Hindlimb muscle (tissue), 1 donor: ENCODE measurements around the gene SMKR1. TPM values are rescaled to one million over a fixed set of nuclear protein-coding genes. Genes with fewer than 3 reads are reported as not detected.
"Not testable (repeated sequence)": the region's sequence is repeated elsewhere in the genome, so short reads cannot be mapped to it uniquely, and the experiment has no call there.

Experiments used
- DNase-seq: peaks from one replicate; pipeline ENCODE4 v3.0.0-alpha.2; 2013
- polyA plus RNA-seq: library from polyadenylated mRNA; unstranded; fragments of 120-200 nt; gene quantifications from one replicate; pipeline ENCODE4 v1.2.1, GENCODE V29; 2013; ENCODE audit not compliant: insufficient read length

Gene SMKR1
- polyA plus RNA-seq, 1 donor, result not detected

DNA sequence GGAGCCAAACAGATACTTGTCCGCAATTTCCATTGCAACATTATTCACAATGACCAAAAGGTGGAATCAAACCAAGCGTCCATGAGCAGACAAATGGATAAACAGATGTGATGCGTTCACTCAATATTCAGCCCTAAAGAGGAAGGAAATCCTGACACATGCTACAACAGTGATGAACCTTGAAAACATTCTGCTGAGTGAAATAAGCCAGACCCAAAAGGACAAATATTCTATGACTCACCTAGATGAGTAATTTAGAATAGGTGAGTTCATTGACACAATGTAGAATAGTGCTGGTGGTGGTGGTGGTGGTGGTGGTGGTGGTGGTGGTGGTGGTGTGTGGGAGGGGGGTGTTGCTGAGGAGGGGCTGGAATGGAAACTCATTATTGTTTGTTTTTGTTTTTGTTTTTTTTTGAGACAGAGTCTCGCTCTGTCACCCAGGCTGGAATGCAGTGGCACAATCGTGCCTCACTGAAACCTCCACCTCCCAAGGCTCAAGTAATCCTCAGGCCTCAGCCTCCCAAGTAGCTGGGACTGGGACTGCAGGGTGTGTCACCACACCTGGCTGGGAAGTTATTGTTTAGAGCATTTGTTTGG is 28.6 kb downstream of the SMKR1 start:
- DNase-seq, result peak; percentile 14

DNA sequence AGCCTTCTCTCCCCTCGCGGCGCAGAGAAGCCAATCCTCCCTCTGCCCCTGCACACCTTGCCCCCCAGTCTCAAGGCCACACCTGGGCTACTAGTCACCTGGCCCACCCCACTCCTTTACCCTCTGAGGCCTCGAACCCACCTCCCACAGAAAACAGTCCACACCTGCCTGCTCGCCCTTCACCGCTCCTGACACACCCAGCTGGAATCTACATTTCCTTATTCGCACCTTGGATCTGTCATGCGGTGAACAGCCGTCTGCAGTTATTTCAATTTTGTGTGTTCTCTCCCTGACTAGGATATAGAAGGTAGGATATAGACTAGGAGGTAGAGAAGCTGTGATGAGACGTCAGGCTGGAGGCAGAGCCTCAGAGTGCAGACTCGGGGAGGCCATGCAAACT is 29.4 kb downstream of the SMKR1 start:
- no peak for DNase-seq

DNA sequence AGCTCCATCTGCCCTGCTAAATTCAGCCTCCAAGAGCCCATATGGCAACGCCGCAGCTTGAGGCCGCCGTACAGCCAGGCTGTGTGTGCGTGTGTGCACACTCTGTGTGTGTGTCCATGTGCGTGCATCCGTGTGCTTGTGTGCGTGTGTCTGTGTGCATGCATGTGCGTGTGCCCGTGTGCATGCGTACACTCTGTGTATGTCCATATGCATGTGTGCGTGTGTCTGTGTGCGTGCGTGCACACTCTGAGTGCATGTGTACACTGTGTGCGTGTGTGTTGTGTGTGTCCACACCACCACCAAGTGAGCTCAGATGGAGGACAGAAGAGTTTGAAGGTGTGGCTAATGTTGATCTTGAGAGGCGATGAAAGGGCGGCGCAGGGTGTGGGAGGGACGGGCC is 30.0 kb downstream of the SMKR1 start:
- DNase-seq, result no peak

DNA sequence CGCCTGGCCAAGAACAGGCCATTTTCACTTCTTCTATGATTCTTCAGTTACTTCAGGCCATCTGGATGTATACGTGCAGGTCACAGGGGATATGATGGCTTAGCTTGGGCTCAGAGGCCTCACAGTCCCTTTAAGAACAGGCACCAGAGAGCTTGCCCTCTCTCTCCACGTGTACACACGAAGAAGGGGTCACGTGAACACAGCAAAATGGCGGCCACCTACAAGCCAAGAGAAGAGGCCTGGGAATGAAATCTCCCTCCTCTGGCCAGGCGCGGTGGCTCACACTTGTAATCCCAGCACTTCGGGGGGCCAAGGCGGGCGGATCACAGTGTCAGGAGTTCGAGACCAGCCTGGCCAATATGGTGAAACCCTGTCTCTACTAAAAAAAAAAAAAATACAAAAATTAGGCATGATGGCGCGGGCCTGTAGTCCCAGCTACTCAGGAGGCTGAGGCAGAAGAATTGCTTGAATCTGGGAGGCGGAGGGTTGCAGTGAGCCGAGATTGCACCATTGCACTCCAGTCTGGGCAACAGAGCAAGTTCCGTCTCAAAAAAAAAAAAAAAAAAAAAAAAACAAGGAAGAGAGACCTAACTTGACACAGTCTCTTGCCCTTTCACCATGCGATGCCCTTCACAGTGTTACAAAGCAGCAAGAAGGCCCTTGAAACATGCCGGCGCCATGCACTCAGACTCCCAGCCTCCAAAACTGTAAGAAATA is 32.4 kb downstream of the SMKR1 start:
- DNase-seq, result not testable (repeated sequence)

DNA sequence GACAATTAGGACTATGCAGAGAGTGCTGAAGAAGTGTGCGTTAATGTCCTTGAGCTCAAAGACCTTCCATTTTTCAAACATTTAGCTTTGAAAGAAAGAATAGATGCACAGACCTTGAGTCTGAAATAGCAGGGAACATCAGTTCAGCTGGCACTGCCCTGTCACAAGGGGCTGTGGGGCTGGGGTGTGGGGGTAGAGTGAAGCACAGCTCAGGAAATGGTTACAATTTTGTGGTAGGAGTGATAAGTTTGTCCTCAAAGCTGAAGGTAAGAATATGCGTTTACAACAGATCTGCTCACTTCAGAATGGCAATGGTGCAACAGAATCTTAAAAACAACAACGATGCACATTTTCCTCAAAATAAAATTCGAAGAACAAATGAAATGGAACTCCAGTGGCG is 33.6 kb downstream of the SMKR1 start:
- no peak for DNase-seq

DNA sequence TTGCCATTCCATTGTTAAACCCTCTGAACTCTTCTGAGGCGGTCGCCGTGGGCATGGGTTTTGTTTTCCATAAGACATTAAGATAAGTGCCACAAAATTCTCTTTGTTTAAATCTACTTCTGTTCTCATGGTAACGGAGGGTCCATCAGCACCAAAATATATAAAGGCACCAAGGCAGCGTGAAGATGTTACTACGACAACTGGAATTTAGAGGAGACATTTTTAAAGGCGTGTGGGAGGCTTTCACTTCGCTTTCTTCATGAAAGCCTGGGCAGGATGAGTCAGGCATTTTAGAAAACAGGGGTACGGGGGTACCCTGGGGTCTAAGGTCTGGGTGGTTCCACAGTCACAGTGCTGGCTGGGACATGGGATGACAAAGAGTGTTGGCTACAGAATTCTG is 34.0 kb downstream of the SMKR1 start:
- DNase-seq, result no peak

DNA sequence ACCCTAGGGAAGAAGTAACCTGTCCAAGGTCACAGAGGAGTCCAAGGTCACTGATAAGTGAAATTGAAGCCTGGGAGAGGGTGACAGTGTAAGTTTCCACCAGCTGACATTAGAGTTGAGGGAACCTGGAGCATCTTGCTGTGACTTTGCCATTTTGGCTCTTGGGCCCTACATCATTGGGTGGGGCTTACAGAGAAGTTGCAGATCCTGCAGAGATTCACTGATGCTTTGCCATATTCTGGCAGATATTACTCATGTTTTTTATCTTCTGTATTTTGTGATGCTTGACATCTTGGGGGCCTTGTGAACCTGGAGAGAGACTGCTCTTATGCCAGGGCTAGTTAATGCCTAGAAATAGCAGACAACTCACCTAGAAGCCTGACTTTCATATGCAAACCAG is 36.5 kb downstream of the SMKR1 start:
- DNase-seq, result no peak

DNA sequence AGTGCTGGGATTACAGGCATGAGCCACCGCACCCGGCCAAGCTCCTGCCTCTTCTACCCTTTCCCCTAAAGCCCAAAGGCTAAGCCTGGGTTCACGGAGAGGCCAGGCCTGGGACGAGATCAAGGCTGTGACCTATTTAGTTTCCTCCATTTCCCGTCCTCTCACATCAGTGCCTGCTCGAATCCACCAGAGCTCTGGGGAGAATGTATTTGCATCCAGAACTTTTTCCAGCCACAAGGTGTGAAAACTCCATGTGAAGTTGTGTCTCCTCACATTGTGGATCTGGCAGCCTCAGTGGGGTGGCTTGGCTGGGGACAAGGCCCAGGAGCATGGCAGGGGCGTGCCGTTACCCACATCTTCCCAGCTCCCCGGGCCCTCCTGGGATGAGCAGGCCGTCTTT is 38.0 kb downstream of the SMKR1 start:
- no peak for DNase-seq

DNA sequence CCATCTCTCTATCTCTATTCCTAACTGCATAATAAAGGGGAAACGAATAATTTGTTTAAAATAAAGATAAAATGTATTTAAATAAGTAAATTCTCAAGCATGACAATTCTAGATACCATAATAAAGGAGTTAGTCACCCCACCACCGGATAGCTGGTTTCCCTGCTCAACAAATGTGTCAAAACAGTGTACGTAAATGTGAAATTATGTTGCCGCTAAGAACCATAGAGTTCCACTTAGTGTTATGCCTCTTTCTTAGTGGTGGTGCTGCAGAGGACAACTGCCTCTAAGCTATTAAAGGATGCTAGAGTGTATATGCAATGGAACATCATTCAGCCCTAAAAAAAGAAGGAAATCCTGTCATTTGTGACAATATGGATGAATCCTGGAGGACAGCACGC is 42.4 kb downstream of the SMKR1 start:
- DNase-seq, result no peak

DNA sequence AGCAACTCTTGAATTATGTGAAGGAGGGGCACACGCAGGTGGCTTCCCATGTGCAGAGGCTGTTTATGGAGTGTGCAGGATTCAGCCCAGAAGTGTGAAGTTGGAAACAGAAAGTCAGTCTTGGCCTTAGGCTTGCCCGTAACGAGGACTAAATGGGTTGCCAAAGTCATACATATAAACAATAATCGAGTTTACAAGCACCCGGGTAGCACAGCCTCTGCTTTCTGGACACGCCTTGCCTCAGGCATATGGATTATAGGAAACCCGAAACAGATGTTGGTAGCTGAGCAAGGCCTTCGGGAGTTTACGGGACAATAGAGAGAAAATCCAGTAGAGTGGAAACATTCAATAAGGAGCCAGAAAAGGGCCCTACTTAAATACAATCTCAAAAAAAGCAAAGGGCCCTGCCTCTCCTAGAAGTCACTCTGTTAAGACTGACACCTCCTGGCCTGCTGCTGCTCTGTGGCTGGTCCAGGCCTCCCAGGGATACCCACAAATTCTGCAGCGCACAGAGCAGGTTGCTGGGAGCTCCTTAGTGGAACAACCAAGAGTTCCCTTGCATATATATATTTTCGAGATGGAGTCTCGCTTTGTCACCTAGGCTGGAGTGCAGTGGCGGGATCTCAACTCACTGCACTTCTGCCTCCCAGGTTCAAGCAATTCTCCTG is 48.5 kb downstream of the SMKR1 start:
- DNase-seq, result peak; percentile 56

DNA sequence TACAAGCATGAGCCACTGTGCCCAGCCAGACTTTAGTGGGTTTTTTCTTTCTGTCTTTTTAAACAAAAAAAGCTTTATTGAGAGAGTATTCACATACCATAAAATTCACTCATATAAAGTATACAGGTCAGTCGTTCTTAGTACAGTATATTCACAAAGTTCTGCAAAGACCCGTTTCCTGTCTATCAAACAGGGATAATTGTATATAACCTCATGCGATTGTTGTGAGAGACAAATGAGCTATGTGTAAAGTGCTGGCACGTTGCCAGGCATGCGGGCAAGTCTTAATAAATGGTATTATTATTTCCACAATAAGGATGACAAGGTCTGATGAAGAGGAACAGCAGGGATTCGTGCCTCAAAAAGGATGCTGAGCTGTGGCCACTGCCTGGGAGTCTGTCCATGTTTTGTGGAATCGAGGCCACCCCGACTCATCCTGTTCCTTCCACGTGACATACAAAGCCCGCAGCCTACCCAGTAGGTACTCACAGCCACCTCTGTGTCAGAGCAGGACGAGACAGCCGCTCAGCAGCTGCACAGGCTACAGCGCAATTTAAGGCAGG is 51.6 kb downstream of the SMKR1 start:
- DNase-seq, result no peak

DNA sequence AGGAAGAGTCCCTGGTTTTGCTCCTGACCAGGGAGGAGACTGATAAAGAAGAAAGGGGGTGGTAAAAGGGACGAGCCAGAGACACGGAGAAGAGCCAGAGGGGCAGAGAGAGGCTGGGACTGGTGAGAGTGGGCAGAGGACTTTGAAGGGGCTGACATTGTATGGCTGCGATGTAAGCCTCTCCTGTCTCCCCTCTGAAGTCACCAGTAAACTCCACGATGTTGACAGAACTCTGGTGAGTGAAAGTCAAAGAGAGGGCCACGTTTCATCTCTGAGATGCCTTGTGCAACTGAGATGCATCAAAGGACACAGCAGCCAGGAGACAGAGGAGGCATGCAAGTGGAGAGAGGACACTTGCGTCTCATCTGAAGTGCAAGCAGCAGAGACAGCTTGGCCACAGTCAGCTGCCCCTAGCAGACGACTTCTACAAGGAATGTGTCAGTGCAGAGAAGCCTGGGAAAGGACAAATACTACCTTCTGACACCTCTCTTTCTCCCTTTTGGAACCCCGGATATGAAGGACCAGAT is 54.3 kb downstream of the SMKR1 start:
- DNase-seq, result no peak

DNA sequence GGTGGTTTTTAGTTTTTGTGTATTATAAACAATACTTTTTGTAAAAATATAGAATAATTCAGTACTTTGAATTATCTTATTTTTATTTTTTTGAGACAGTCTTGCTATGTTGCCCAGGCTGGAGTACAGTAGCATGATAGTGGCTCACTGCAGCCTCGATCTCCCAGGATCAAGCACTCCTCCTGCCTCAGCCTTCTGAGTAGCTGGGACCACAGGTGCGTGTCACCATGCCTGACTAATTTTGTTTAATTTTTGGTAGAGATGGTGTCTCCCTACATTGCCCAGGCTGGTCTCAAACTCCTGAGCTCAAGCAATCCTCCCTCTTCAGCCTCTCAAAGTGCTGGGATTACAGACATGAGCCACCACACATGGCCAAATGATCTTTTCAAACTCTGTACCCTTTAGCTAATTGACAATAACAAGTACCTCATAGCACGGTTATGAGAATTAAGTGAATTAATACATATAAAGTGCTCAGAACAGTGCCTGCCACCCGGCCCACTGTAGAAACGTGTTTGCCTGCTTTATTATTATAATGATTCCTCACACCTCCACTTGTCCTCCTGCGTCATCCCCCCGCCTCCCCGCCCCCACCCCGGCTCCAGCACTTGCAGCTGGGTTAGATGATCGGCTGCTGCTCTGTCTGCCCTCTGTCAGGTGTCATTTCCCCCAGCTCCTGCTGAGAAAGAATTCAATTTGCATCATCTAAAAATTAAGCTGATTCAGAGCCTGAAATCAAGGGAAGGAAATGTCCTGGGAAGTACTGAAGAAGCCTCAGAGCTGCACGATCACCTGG is 55.6 kb downstream of the SMKR1 start:
- no peak for DNase-seq

DNA sequence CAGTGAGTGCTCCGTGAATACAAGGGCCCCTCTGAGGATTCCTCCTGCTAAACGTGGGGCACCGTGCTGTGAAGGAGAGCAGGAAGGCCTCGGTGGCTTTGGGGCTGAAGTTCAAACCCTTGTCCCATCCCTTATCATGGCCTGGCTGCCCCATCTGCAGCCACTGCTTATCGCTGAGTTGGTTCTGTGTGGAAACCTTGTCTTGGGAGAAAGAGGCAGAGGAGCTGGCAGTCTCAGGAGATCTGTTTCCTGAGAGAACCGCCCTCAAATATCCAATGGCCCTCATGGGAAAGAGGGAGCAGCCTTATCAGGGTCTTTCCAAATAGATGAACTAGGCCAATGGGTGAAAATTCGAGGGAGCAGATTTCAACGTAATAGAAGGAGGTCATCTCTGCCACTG is 57.2 kb downstream of the SMKR1 start:
- no peak for DNase-seq

DNA sequence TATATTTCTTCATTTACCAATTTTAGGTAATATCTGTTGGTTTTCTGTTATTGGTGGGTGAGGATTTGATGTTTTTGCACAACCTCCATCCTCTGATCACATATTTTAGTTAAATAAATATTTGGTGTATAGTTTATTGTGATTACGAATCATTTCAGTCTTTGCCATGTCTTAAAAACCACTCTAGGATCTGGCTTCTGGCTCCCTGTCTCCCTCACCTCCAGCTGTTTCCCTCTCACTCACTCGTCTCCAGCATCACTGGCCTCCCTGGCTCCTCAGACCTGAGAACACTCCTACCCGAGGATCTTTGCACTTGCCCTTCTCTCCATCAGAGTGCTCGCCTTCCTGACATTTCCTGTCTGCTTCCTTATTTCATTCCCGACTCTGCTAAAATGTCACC is 58.5 kb downstream of the SMKR1 start:
- no peak for DNase-seq

DNA sequence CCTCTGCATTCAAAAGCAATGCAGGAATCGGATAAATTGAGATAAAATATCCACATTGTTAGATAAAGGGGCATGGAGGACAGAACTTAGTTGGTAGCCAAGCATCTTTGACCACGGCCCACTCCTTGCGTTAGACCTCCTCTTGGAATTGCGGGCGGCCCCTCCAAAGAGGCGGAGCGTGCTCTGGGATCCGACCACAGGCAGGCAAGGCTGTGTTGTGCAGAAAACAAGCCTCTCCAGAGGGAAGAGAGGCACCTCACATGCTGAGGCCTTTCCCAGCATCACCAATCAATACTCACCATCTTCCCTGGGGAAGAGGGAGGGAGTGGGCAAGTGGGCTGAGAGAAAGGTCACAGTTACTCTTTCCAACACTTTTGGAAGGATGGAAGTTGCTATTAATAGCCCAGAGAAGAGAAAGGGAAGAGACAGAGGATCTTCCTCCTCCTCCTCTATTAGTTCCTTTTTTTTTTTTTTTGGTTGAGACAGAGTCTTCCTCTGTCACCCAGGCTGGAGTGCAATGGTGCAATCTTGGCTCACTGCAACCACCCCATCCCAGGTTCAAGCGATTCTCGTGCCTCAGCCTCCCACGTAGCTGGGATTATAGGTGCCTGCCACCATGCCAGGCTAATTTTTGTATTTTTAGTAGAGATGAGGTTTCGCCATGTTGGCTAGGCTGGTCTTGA is 59.5 kb downstream of the SMKR1 start:
- no peak for DNase-seq

Other genes starting within 250 kb of the SMKR1 start
- gene STRIP2, start 68.1 kb upstream of the SMKR1 start, polyA plus RNA-seq, result 9.3 TPM
- 14.7 TPM for gene NRF1, start 109.2 kb downstream of the SMKR1 start, polyA plus RNA-seq